GM06990 (cell line): ENCODE data around the gene PPP1R2.

Experiments
- DNase-seq: peaks from one replicate; pipeline ENCODE4 v3.0.0-alpha.2; 2011; ENCODE audit not compliant: insufficient read length; ENCODE audit errors: extremely low read depth
- H3K27me3 ChIP-seq: replicated peaks from 2 replicates; pipeline ENCODE4 v1.6.0; 2011; ENCODE audit warnings: low read length; ENCODE audit not compliant: control insufficient read depth, insufficient read depth
- H3K36me3 ChIP-seq: 2 replicates; pipeline ENCODE4 v1.5.1; 2011; ENCODE audit warnings: low read length; ENCODE audit not compliant: control insufficient read depth, insufficient read depth
- H3K4me3 ChIP-seq: replicated peaks from 2 replicates; pipeline ENCODE4 v1.5.1; 2011; ENCODE audit warnings: low read depth, mild to moderate bottlenecking, control low read depth, low read length
- CTCF ChIP-seq: IDR thresholded peaks from 2 replicates; pipeline ENCODE4 v1.5.1; 2011; ENCODE audit warnings: low read length, control low read depth, mild to moderate bottlenecking, inconsistent platforms; ENCODE audit not compliant: insufficient read depth, poor library complexity, severe bottlenecking

Gene PPP1R2

GRCh38 chr3:195468841-195469240 lies 74.3 kb downstream of the PPP1R2 start:
- no peak for DNase-seq
- H3K36me3 ChIP-seq: no peaks in the 10 kb centered on the region
- TF ChIP-seq CTCF: no peak
- H3K4me3 ChIP-seq: no peak overlapping the region
- H3K27me3 ChIP-seq: no peaks in the 10 kb centered on the region

GRCh38 chr3:195468391-195468776 lies 74.7 kb downstream of the PPP1R2 start:
- no peaks in the 10 kb centered on the region for H3K36me3 ChIP-seq
- no peak for TF ChIP-seq CTCF
- no peak for DNase-seq
- H3K27me3 ChIP-seq: no peaks in the 10 kb centered on the region
- H3K4me3 ChIP-seq: no peak overlapping the region

- Histone ChIP-seq H3K4me3 (no peak overlapping the region), H3K27me3 (no peaks in the 10 kb centered on the region), H3K36me3 (no peaks in the 10 kb centered on the region)
- no peak for DNase-seq
- no peak for TF ChIP-seq CTCF
Observed at GRCh38 chr3:195467641-195468390, 75.3 kb downstream of the PPP1R2 start.

GRCh38 chr3:195466251-195466650 lies 76.9 kb downstream of the PPP1R2 start:
- no peak overlapping the region for H3K4me3 ChIP-seq
- no peaks in the 10 kb centered on the region for H3K36me3 ChIP-seq
- H3K27me3 ChIP-seq: no peaks in the 10 kb centered on the region
- no peak for TF ChIP-seq CTCF
- no peak for DNase-seq
